ENCODE measurements around the gene NOS3.

Gene NOS3

GRCh38 chr7:150965273-150965830 is 25.5 kb upstream of the NOS3 start:
- DNase-seq = no peak

- no peak for DNase-seq
Observed at GRCh38 chr7:150966002-150966401, 24.8 kb upstream of the NOS3 start.

- no peak for DNase-seq
Observed at GRCh38 chr7:150967349-150967748, 23.5 kb upstream of the NOS3 start.

- no peak for DNase-seq
Observed at GRCh38 chr7:150968056-150968733, 22.6 kb upstream of the NOS3 start.

GRCh38 chr7:150968734-150969372 is 22.0 kb upstream of the NOS3 start:
- no peak for DNase-seq

GRCh38 chr7:150969475-150969874 is 21.3 kb upstream of the NOS3 start:
- DNase-seq = no peak

- no peak for DNase-seq
Observed at GRCh38 chr7:150970424-150970823, 20.4 kb upstream of the NOS3 start.

- no peak for DNase-seq
Observed at GRCh38 chr7:150971242-150972022, 19.4 kb upstream of the NOS3 start.

GRCh38 chr7:150972023-150972468 is 18.8 kb upstream of the NOS3 start:
- no peak for DNase-seq

- no peak for DNase-seq
Observed at GRCh38 chr7:150972741-150973140, 18.1 kb upstream of the NOS3 start.

GRCh38 chr7:150973571-150974451 is 17.0 kb upstream of the NOS3 start:
- no peak for DNase-seq

GRCh38 chr7:150974468-150975391 is 16.1 kb upstream of the NOS3 start:
- peak; percentile 78 for DNase-seq

- DNase-seq = no peak
Observed at GRCh38 chr7:150975536-150976319, 15.1 kb upstream of the NOS3 start.

- DNase-seq = no peak
Observed at GRCh38 chr7:150976529-150977381, 14.1 kb upstream of the NOS3 start.

- no peak for DNase-seq
Observed at GRCh38 chr7:150977382-150978125, 13.3 kb upstream of the NOS3 start.

- peak; percentile 50 for DNase-seq
Observed at GRCh38 chr7:150978126-150978789, 12.6 kb upstream of the NOS3 start, which contains the start of gene KCNH2. TSS of gene KCNH2 (minus strand) at chr7:150978321. CDS start at chr7:150977913, 408 bp downstream.

GRCh38 chr7:150979713-150980390 is 11.0 kb upstream of the NOS3 start:
- no peak for DNase-seq

Measured in stimulated activated CD4-positive, alpha-beta T cell treated with anti-CD3 and anti-CD28 coated beads, Interleukin-4, amount 100 ng/mL, for 1 hour (primary cell).